Liver (tissue), 9 donors: Measurements from ENCODE around the gene U2AF1L4. TPM values are rescaled to one million over a fixed set of nuclear protein-coding genes. Genes with fewer than 3 reads are reported as not detected.

Source experiments
- DNase-seq: peaks from one replicate; pipeline ENCODE4 v3.0.0-alpha.2; 2017; ENCODE audit warnings: low spot score
- H3K27ac ChIP-seq, 2 donors: one replicate each; pipeline ENCODE4 v1.7.0; 2013; ENCODE audit warnings: inconsistent platforms in 2 of 2, low read length in 2 of 2, control low read depth in 1 of 2, low read depth in 1 of 2, mild to moderate bottlenecking in 1 of 2
- H3K27me3 ChIP-seq, 4 donors: one replicate each; pipeline versions ENCODE4 v1.6.1 to v1.7.0; 2013; ENCODE audit warnings: low read length in 3 of 4, inconsistent platforms in 1 of 4, mild to moderate bottlenecking in 1 of 4, moderate library complexity in 1 of 4; ENCODE audit not compliant: control insufficient read depth in 4 of 4, insufficient read depth in 4 of 4
- H3K36me3 ChIP-seq, 4 donors: one replicate each; pipeline versions ENCODE4 v1.6.1 to v1.7.0; 2013; ENCODE audit warnings: low read length in 3 of 4, mild to moderate bottlenecking in 3 of 4, low read depth in 1 of 4, moderate library complexity in 1 of 4; ENCODE audit not compliant: control insufficient read depth in 4 of 4, insufficient read depth in 3 of 4
- H3K4me1 ChIP-seq, 4 donors: one replicate each; pipeline versions ENCODE4 v1.6.1 to v1.7.0; 2013; ENCODE audit warnings: low read length in 3 of 4, mild to moderate bottlenecking in 3 of 4, moderate library complexity in 1 of 4; ENCODE audit not compliant: control insufficient read depth in 4 of 4, insufficient read depth in 4 of 4
- H3K4me3 ChIP-seq, 3 donors: one replicate each; pipeline versions ENCODE4 v1.6.1 to v1.7.0; 2013; ENCODE audit warnings: low read length in 3 of 3, control low read depth in 1 of 3, low read depth in 1 of 3, mild to moderate bottlenecking in 1 of 3
- H3K9ac ChIP-seq, 2 donors: one replicate each; pipeline ENCODE4 v1.7.0; 2013; ENCODE audit warnings: low read length in 2 of 2, mild to moderate bottlenecking in 2 of 2, moderate library complexity in 2 of 2, control low read depth in 1 of 2, low read depth in 1 of 2
- H3K9me3 ChIP-seq, 4 donors: one replicate each; pipeline versions ENCODE4 v1.6.1 to v1.7.0; 2013; ENCODE audit warnings: low read length in 3 of 4; ENCODE audit not compliant: control insufficient read depth in 4 of 4
- EGR1 ChIP-seq, 2 donors: IDR thresholded peaks; 2 replicates each; pipeline ENCODE4 v1.6.1; 2016 to 2018; ENCODE audit warnings: antibody characterized with exemption in 2 of 2, low read depth in 2 of 2
- FOXA1 ChIP-seq: IDR thresholded peaks from 2 replicates; pipeline ENCODE4 v1.6.1; 2016; ENCODE audit warnings: antibody characterized with exemption
- FOXA2 ChIP-seq: IDR thresholded peaks from 2 replicates; pipeline ENCODE4 v1.6.1; 2016; ENCODE audit warnings: antibody characterized with exemption
- GABPA ChIP-seq, 2 donors: IDR thresholded peaks in 1 of 2; conservative IDR thresholded peaks in 1 of 2; 2 replicates each; pipeline ENCODE4 v1.6.1; 2016; ENCODE audit warnings: antibody characterized with exemption in 2 of 2, mild to moderate bottlenecking in 1 of 2, moderate library complexity in 1 of 2
- HNF4A ChIP-seq, 2 donors: conservative IDR thresholded peaks; 2 replicates each; pipeline ENCODE4 v1.6.1; 2016; ENCODE audit warnings: antibody characterized with exemption in 2 of 2, mild to moderate bottlenecking in 2 of 2
- HNF4G ChIP-seq: IDR thresholded peaks from 2 replicates; pipeline ENCODE4 v1.6.1; 2016; ENCODE audit warnings: antibody characterized with exemption
- JUND ChIP-seq, 2 donors: IDR thresholded peaks; 2 replicates each; pipeline ENCODE4 v1.6.1; 2016; ENCODE audit warnings: antibody characterized with exemption in 2 of 2
- RAD21 ChIP-seq, 2 donors: IDR thresholded peaks; 2 replicates each; pipeline ENCODE4 v1.6.1; 2016; ENCODE audit warnings: antibody characterized with exemption in 2 of 2, mild to moderate bottlenecking in 2 of 2
- RXRA ChIP-seq, 2 donors: IDR thresholded peaks; 2 replicates each; pipeline ENCODE4 v1.6.1; 2017 to 2018; ENCODE audit warnings: antibody characterized with exemption in 2 of 2, mild to moderate bottlenecking in 1 of 2
- SP1 ChIP-seq: IDR thresholded peaks from 2 replicates; pipeline ENCODE4 v1.6.1; 2018; ENCODE audit warnings: antibody characterized with exemption, mild to moderate bottlenecking
- TAF1 ChIP-seq: conservative IDR thresholded peaks from 2 replicates; pipeline ENCODE4 v1.6.1; 2016; ENCODE audit warnings: antibody characterized with exemption, mild to moderate bottlenecking
- YY1 ChIP-seq: IDR thresholded peaks from 2 replicates; pipeline ENCODE4 v1.6.1; 2016; ENCODE audit warnings: antibody characterized with exemption, mild to moderate bottlenecking
- WGBS: extraction: QIAGEN DNeasy Blood & Tissue Kit; methylation state at CpG from one replicate; pipeline ENCODE4 v1.1.7; 2013; 5-methylcytosine and 5-hydroxymethylcytosine counted together
- polyA plus RNA-seq, 2 donors: library from polyadenylated mRNA; stranded (reverse) in 1 of 2; unstranded in 1 of 2; fragments of 200-250 nt in 1 of 2; fragments of >200 nt in 1 of 2; fragmentation: Nextera tagmentation in 1 of 2; extraction: Ambion mirVana in 1 of 2; gene quantifications; one replicate each; pipeline versions ENCODE4 v1.2.1 to v1.2.3, GENCODE V29; 2013 to 2015
- total RNA-seq, 2 donors: library from RNA; depleted of rRNA; stranded (reverse); fragments of >200 nt; gene quantifications; one replicate each; pipeline ENCODE4 v1.2.3, GENCODE V29; 2014
- TF ChIP-seq, protein P1 (sequence below): IDR thresholded peaks from 2 replicates; pipeline ENCODE4 v1.6.1; 2016; ENCODE audit warnings: antibody characterized with exemption, mild to moderate bottlenecking
- TF ChIP-seq, protein P2 (sequence below): IDR thresholded peaks from 2 replicates; pipeline ENCODE4 v1.6.1; 2016; ENCODE audit warnings: antibody characterized with exemption
- TF ChIP-seq, protein P3 (sequence below): fragments of 150-350 bp; IDR thresholded peaks from 2 replicates; pipeline ENCODE4 v1.5.1; 2017; ENCODE audit warnings: improper control_type of control experiment, low read depth, low read length; ENCODE audit not compliant: missing input control
- TF ChIP-seq, protein P4 (sequence below): IDR thresholded peaks from 2 replicates; pipeline ENCODE4 v1.6.1; 2016; ENCODE audit warnings: antibody characterized with exemption
- donor health status: healthy.
- donor health status: healthy.
- donor health status: healthy.
- donor health status: healthy.
- donor health status: healthy.

Gene U2AF1L4
- total and polyA plus RNA-seq, 4 donors = 4.5 to 36.5 (median 13.4) TPM

DNA sequence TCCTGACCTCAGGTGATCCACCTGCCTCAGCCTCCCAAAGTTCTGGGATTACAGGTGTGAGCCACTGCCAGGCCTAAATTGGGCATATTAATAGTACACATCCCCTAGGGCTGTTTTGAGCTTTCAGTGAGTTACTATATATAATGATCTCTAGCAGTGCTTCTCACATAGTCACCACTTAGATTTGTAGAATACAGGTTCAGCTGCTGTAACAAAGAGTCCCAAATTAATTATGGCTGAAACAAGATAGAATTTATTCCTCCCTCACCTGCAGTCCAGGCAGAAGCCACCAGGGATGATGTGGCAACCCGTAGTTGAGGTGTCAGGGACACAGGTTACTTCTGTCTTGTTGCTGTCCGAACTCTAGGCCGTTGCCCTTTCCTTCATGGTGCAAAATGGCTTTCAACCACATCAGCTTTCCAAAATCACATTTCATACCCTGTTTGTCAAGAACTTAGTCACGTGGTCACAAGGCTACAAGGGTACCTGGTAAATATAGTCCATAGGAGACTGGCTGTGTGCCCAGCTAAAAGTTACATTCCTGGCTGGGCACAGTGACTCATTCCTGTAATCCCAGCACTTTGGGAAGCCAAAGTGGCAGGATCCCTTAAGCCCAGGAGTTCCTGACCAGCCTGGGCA is 15.6 kb upstream of the U2AF1L4 start (continued):
- TF ChIP-seq, protein P1, sequence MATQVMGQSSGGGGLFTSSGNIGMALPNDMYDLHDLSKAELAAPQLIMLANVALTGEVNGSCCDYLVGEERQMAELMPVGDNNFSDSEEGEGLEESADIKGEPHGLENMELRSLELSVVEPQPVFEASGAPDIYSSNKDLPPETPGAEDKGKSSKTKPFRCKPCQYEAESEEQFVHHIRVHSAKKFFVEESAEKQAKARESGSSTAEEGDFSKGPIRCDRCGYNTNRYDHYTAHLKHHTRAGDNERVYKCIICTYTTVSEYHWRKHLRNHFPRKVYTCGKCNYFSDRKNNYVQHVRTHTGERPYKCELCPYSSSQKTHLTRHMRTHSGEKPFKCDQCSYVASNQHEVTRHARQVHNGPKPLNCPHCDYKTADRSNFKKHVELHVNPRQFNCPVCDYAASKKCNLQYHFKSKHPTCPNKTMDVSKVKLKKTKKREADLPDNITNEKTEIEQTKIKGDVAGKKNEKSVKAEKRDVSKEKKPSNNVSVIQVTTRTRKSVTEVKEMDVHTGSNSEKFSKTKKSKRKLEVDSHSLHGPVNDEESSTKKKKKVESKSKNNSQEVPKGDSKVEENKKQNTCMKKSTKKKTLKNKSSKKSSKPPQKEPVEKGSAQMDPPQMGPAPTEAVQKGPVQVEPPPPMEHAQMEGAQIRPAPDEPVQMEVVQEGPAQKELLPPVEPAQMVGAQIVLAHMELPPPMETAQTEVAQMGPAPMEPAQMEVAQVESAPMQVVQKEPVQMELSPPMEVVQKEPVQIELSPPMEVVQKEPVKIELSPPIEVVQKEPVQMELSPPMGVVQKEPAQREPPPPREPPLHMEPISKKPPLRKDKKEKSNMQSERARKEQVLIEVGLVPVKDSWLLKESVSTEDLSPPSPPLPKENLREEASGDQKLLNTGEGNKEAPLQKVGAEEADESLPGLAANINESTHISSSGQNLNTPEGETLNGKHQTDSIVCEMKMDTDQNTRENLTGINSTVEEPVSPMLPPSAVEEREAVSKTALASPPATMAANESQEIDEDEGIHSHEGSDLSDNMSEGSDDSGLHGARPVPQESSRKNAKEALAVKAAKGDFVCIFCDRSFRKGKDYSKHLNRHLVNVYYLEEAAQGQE = no peak
- peak in 1 of 2 donors; percentile 57 for TF ChIP-seq JUND (IDR thresholded peaks at IDR 0.05)
- TF ChIP-seq, protein P2, sequence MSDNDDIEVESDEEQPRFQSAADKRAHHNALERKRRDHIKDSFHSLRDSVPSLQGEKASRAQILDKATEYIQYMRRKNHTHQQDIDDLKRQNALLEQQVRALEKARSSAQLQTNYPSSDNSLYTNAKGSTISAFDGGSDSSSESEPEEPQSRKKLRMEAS = no peak

DNA sequence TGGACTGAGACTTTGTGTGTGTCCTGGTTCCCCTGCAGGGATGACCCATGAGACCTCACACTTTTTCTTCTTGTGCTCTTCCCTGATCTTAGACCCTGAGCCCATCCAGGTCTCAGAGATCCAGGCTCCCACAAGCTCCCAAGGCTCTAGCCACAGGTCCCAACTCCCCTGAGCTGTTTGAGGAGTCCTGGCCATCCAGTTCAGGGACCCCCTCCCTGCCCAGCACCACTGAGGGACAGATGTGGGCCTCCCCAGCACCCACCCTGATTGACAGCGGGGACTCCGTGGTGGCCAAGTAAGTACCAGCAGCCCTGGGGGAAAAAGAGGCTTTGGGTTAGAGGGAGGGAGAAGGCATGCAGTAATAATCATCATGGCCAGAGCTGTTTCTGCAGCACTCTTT is 14.5 kb upstream of the U2AF1L4 start:
- Histone ChIP-seq H3K4me1 (peaks cover 14 to 19% (median 18%) of the 10 kb centered on the region in 4 donors), H3K9ac (no peak overlapping the region), H3K4me3 (no peak overlapping the region), H3K27me3 (no peaks in the 10 kb centered on the region), H3K9me3 (no peaks in the 10 kb centered on the region), H3K36me3 (peaks cover 1 to 8% (median 2%) of the 10 kb centered on the region in 4 donors), H3K27ac (no peak overlapping the region)
- no peak for DNase-seq
- WGBS = 99% methylated on average over 2 of the region's 2 CpGs
- no peak for TF ChIP-seq TAF1
- no peak for TF ChIP-seq RXRA (IDR thresholded peaks at IDR 0.05)
- no peak for TF ChIP-seq RAD21 (IDR thresholded peaks at IDR 0.05)
- TF ChIP-seq, protein P3, sequence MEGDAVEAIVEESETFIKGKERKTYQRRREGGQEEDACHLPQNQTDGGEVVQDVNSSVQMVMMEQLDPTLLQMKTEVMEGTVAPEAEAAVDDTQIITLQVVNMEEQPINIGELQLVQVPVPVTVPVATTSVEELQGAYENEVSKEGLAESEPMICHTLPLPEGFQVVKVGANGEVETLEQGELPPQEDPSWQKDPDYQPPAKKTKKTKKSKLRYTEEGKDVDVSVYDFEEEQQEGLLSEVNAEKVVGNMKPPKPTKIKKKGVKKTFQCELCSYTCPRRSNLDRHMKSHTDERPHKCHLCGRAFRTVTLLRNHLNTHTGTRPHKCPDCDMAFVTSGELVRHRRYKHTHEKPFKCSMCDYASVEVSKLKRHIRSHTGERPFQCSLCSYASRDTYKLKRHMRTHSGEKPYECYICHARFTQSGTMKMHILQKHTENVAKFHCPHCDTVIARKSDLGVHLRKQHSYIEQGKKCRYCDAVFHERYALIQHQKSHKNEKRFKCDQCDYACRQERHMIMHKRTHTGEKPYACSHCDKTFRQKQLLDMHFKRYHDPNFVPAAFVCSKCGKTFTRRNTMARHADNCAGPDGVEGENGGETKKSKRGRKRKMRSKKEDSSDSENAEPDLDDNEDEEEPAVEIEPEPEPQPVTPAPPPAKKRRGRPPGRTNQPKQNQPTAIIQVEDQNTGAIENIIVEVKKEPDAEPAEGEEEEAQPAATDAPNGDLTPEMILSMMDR = no peak
- TF ChIP-seq, protein P4, sequence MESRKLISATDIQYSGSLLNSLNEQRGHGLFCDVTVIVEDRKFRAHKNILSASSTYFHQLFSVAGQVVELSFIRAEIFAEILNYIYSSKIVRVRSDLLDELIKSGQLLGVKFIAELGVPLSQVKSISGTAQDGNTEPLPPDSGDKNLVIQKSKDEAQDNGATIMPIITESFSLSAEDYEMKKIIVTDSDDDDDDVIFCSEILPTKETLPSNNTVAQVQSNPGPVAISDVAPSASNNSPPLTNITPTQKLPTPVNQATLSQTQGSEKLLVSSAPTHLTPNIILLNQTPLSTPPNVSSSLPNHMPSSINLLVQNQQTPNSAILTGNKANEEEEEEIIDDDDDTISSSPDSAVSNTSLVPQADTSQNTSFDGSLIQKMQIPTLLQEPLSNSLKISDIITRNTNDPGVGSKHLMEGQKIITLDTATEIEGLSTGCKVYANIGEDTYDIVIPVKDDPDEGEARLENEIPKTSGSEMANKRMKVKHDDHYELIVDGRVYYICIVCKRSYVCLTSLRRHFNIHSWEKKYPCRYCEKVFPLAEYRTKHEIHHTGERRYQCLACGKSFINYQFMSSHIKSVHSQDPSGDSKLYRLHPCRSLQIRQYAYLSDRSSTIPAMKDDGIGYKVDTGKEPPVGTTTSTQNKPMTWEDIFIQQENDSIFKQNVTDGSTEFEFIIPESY = no peak
- TF ChIP-seq FOXA2 = no peak
- TF ChIP-seq EGR1 (IDR thresholded peaks at IDR 0.05; ENCODE audit: low read depth in 2 of 2) = no peak
- no peak for TF ChIP-seq GABPA (IDR thresholded peaks at IDR 0.05 in 1 of 2, conservative IDR thresholded peaks at IDR 0.05 in 1 of 2)
- no peak for TF ChIP-seq HNF4G
- no peak for TF ChIP-seq FOXA1
- no peak for TF ChIP-seq SP1
- TF ChIP-seq YY1 = no peak
- no peak for TF ChIP-seq HNF4A (conservative IDR thresholded peaks at IDR 0.05)
- TF ChIP-seq, protein P2 = no peak
- TF ChIP-seq JUND (IDR thresholded peaks at IDR 0.05) = no peak
